ENCODE results near the gene CCDC12. TPM values are rescaled to one million over a fixed set of nuclear protein-coding genes. Genes with fewer than 3 reads are reported as not detected.

The CCDC12 gene
- total RNA-seq, 1 donor from 2014 or later: 33.0 TPM

GRCh38 chr3:46998852-46999515 lies 22.4 kb upstream of the CCDC12 start:
- DNase-seq (ENCODE audit: low read depth): no peak
- H3K4me3 ChIP-seq (ENCODE audit: low read depth, low read length): no peak overlapping the region
- no peak for TF ChIP-seq CTCF (IDR thresholded peaks at IDR 0.05; ENCODE audit: insufficient read depth, low read length, poor library complexity, severe bottlenecking)
- no peaks in the 10 kb centered on the region for H3K27me3 ChIP-seq (ENCODE audit: control insufficient read depth, insufficient read depth, low read length)
- H3K36me3 ChIP-seq (ENCODE audit: control insufficient read depth, insufficient read depth, low read length): no peaks in the 10 kb centered on the region

- peak; percentile 92 for TF ChIP-seq CTCF (IDR thresholded peaks at IDR 0.05; ENCODE audit: insufficient read depth, low read length, poor library complexity, severe bottlenecking)
- no peak overlapping the region for H3K4me3 ChIP-seq (ENCODE audit: low read depth, low read length)
- peak; percentile 19 for DNase-seq (ENCODE audit: low read depth)
- H3K27me3 ChIP-seq (ENCODE audit: control insufficient read depth, insufficient read depth, low read length): no peaks in the 10 kb centered on the region
- no peaks in the 10 kb centered on the region for H3K36me3 ChIP-seq (ENCODE audit: control insufficient read depth, insufficient read depth, low read length)
Measured at GRCh38 chr3:46998121-46998851, 21.7 kb upstream of the CCDC12 start.

GRCh38 chr3:46997453-46998091 lies 21.0 kb upstream of the CCDC12 start:
- Histone ChIP-seq H3K27me3 (ENCODE audit: control insufficient read depth, insufficient read depth, low read length) (no peaks in the 10 kb centered on the region), H3K4me3 (ENCODE audit: low read depth, low read length) (no peak overlapping the region), H3K36me3 (ENCODE audit: control insufficient read depth, insufficient read depth, low read length) (no peaks in the 10 kb centered on the region)
- DNase-seq (ENCODE audit: low read depth): no peak
- no peak for TF ChIP-seq CTCF (IDR thresholded peaks at IDR 0.05; ENCODE audit: insufficient read depth, low read length, poor library complexity, severe bottlenecking)

- no peaks in the 10 kb centered on the region for H3K27me3 ChIP-seq (ENCODE audit: control insufficient read depth, insufficient read depth, low read length)
- H3K36me3 ChIP-seq (ENCODE audit: control insufficient read depth, insufficient read depth, low read length): no peaks in the 10 kb centered on the region
- DNase-seq (ENCODE audit: low read depth): no peak
- no peak for TF ChIP-seq CTCF (IDR thresholded peaks at IDR 0.05; ENCODE audit: insufficient read depth, low read length, poor library complexity, severe bottlenecking)
- H3K4me3 ChIP-seq (ENCODE audit: low read depth, low read length): no peak overlapping the region
Measured at GRCh38 chr3:46996689-46997452, 20.3 kb upstream of the CCDC12 start.

GRCh38 chr3:46995901-46996562 lies 19.5 kb upstream of the CCDC12 start:
- no peak overlapping the region for H3K4me3 ChIP-seq (ENCODE audit: low read depth, low read length)
- TF ChIP-seq CTCF (IDR thresholded peaks at IDR 0.05; ENCODE audit: insufficient read depth, low read length, poor library complexity, severe bottlenecking): no peak
- DNase-seq (ENCODE audit: low read depth): no peak
- no peaks in the 10 kb centered on the region for H3K27me3 ChIP-seq (ENCODE audit: control insufficient read depth, insufficient read depth, low read length)
- no peaks in the 10 kb centered on the region for H3K36me3 ChIP-seq (ENCODE audit: control insufficient read depth, insufficient read depth, low read length)

Data from kidney epithelial cell (primary cell).